A549 (cell line): Measurements from ENCODE around the gene STARD13. TPM values are rescaled to one million over a fixed set of nuclear protein-coding genes. Genes with fewer than 3 reads are reported as not detected.

Experiments used
- ATAC-seq, 2 experiments: fragments of 200-7000 bp in 1 of 2; fragments of >200 bp in 1 of 2; cut with Nextera tagmentation in 1 of 2; cut with Tn5 transposase in 1 of 2; 3 replicates each; pipeline versions ENCODE4 v1.8.0 to v1.9.1; 2018 to 2020; ENCODE audit warnings: mild to moderate bottlenecking in 1 of 2, moderate library complexity in 1 of 2
- CTCF ChIA-PET: fragments of 300-600 bp; sonication (Branson Sonifier 250); formaldehyde crosslinking; extraction: SDS; loops from one replicate; lab custom pipeline; 2021; ENCODE audit warnings: antibody characterized with exemption, inconsistent platforms; lab: Yijun Ruan, JAX
- POLR2A ChIA-PET: fragments of 350-600 bp; formaldehyde crosslinking; extraction: SDS; loops from one replicate; lab custom pipeline; 2021; ENCODE audit warnings: antibody characterized with exemption, inconsistent platforms; lab: Yijun Ruan, JAX
- DNase-seq, 2 experiments: peaks; one replicate each; pipeline versions ENCODE4 v3.0.0 to v3.0.0-alpha.2; 2011 to 2016; ENCODE audit warnings: low read depth in 1 of 2, low spot score in 1 of 2
- FAIRE-seq: peaks from 2 replicates; lab custom pipeline; 2011; peaks lifted over from hg19 to GRCh38; lab: Jason Lieb, UNC
- H3K27ac ChIP-seq, 2 experiments: fragments of >200 bp; sonication (Bioruptor Twin); formaldehyde crosslinking; 3 replicates each; pipeline ENCODE4 v1.5.1; 2016 to 2017
- H3K4me1 ChIP-seq: fragments of >200 bp; sonication (Bioruptor Twin); formaldehyde crosslinking; 3 replicates; pipeline ENCODE4 v1.6.1; 2016
- H3K4me2 ChIP-seq: fragments of >200 bp; sonication (Bioruptor Twin); formaldehyde crosslinking; 3 replicates; pipeline ENCODE4 v1.6.1; 2016
- H3K4me3 ChIP-seq: fragments of >200 bp; sonication (Bioruptor Twin); formaldehyde crosslinking; 3 replicates; pipeline ENCODE4 v1.5.1; 2016
- H3K9me3 ChIP-seq: fragments of >200 bp; sonication (Bioruptor Twin); formaldehyde crosslinking; 3 replicates; pipeline ENCODE4 v1.6.1; 2016
- CBX2 ChIP-seq: fragments of 200-600 bp; sonication (generic); IDR thresholded peaks from 2 replicates; pipeline ENCODE4 v1.6.1; 2016; ENCODE audit warnings: low read depth, mild to moderate bottlenecking, borderline replicate concordance
- CHD4 ChIP-seq: fragments of 200-600 bp; sonication (generic); IDR thresholded peaks from 2 replicates; pipeline ENCODE4 v1.6.1; 2016; ENCODE audit warnings: antibody characterized with exemption, mild to moderate bottlenecking, borderline replicate concordance
- EP300 ChIP-seq, 2 experiments: fragments of >200 bp; sonication (Bioruptor Twin); formaldehyde crosslinking; IDR thresholded peaks; 2 replicates in 1 of 2; 3 replicates in 1 of 2; pipeline ENCODE4 v1.6.1; 2016 to 2017
- ESRRA ChIP-seq: fragments of 150-350 bp; IDR thresholded peaks from 2 replicates; pipeline ENCODE4 v1.6.1; 2014; ENCODE audit warnings: mild to moderate bottlenecking, low read length, borderline replicate concordance
- GATA3 ChIP-seq: IDR thresholded peaks from 2 replicates; pipeline ENCODE4 v1.6.1; 2012; ENCODE audit warnings: borderline replicate concordance
- HDAC2 ChIP-seq: fragments of 200-600 bp; sonication (generic); IDR thresholded peaks from 2 replicates; pipeline ENCODE4 v1.6.1; 2016
- HEYL ChIP-seq: fragments of 250-450 bp; sonication (Bioruptor Pico); IDR thresholded peaks from 2 replicates; pipeline ENCODE4 v1.8.0; 2021; ENCODE audit warnings: mild to moderate bottlenecking, moderate library complexity
- HOXA7 ChIP-seq: fragments of 250-450 bp; sonication (Bioruptor Pico); IDR thresholded peaks from 2 replicates; pipeline ENCODE4 v1.5.0; 2020; ENCODE audit warnings: mild to moderate bottlenecking, moderate library complexity
- KDM1A ChIP-seq: fragments of 200-600 bp; sonication (generic); IDR thresholded peaks from 2 replicates; pipeline ENCODE4 v1.6.1; 2016; ENCODE audit warnings: low read depth, mild to moderate bottlenecking
- MAFK ChIP-seq: fragments of 450-650 bp; IDR thresholded peaks from 2 replicates; pipeline ENCODE4 v1.6.1; 2014; ENCODE audit not compliant: partially characterized antibody
- RARB ChIP-seq: fragments of 250-450 bp; sonication (Bioruptor Pico); IDR thresholded peaks from 2 replicates; pipeline ENCODE4 v1.8.0; 2021; ENCODE audit warnings: mild to moderate bottlenecking, moderate library complexity
- RFX5 ChIP-seq: fragments of 450-650 bp; IDR thresholded peaks from 2 replicates; pipeline ENCODE4 v1.7.1; 2014; ENCODE audit warnings: antibody characterized with exemption, mild to moderate bottlenecking, moderate library complexity
- ZC3H11A ChIP-seq: fragments of 450-650 bp; IDR thresholded peaks from 2 replicates; pipeline ENCODE4 v1.6.1; 2014; ENCODE audit warnings: antibody characterized with exemption, mild to moderate bottlenecking
- ZSCAN20 ChIP-seq: fragments of 250-450 bp; sonication (Bioruptor Pico); IDR thresholded peaks from 2 replicates; pipeline ENCODE4 v1.8.0; 2022; ENCODE audit warnings: mild to moderate bottlenecking, moderate library complexity
- WGBS: methylation state at CpG from one replicate; pipeline ENCODE4 v1.1.6; 2017; ENCODE audit errors: missing lambda C conversion rate; 5-methylcytosine and 5-hydroxymethylcytosine counted together
- polyA plus RNA-seq, 4 experiments: library from polyadenylated mRNA; depleted of rRNA in 3 of 4; stranded (reverse); fragments of >200 nt; fragmentation: RNase III in 1 of 4; extraction: RNeasy Plus Mini Kit Qiagen cat#74134 plus additional on column Dnase treatment in 1 of 4; gene quantifications; 2 replicates in 3 of 4; 3 replicates in 1 of 4; pipeline ENCODE4 v1.2.3, GENCODE V29; 2011 to 2017
- TF ChIP-seq, protein P1 (sequence below): IDR thresholded peaks from 2 replicates; pipeline ENCODE4 v1.6.1; 2012
- TF ChIP-seq, protein P2 (sequence below): fragments of >200 bp; sonication (Bioruptor Twin); formaldehyde crosslinking; IDR thresholded peaks from 3 replicates; pipeline ENCODE4 v1.5.1; 2016
- TF ChIP-seq, protein P3 (sequence below): fragments of >200 bp; sonication (Bioruptor Twin); formaldehyde crosslinking; IDR thresholded peaks from 2 replicates; pipeline ENCODE4 v1.6.1; 2016
- TF ChIP-seq, protein P4 (sequence below): fragments of 200-600 bp; sonication (generic); IDR thresholded peaks from 2 replicates; pipeline ENCODE4 v1.6.1; 2016; ENCODE audit warnings: antibody characterized with exemption, mild to moderate bottlenecking, moderate library complexity
- TF ChIP-seq, protein P5 (sequence below): fragments of 250-450 bp; sonication (Bioruptor Pico); IDR thresholded peaks from 2 replicates; pipeline ENCODE4 v1.5.0; 2021; ENCODE audit warnings: mild to moderate bottlenecking, moderate library complexity, borderline replicate concordance
- TF ChIP-seq, protein P6 (sequence below): fragments of 250-450 bp; sonication (Bioruptor Pico); IDR thresholded peaks from 2 replicates; pipeline ENCODE4 v1.5.0; 2020; ENCODE audit warnings: low read depth, mild to moderate bottlenecking, moderate library complexity
- TF ChIP-seq, protein P7 (sequence below): fragments of >200 bp; sonication (Bioruptor Twin); formaldehyde crosslinking; IDR thresholded peaks from 3 replicates; pipeline ENCODE4 v1.6.1; 2016

Gene STARD13
- polyA plus RNA-seq, 2 of the 4 experiments (the other 2 are of a cell fraction) = 2.4 to 2.8 TPM

DNA sequence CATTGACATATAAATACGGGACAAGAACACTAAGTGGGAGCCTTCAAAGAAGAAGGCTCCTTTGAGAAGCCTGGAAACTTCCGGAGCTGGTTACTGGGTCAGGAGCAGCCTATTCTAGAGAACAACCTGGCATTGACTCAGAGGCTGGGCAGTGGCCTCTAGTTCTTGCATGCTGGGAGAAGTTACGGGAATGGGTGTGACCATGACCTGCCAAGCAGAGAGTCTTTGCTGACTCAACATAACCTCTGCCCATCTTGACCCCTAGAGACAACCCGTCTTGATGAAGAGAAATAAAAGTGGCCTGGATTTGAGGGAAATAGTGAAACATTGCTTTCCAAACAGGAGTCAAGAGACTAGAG lies 21.0 kb downstream of the STARD13 start:
- no peak for FAIRE-seq

DNA sequence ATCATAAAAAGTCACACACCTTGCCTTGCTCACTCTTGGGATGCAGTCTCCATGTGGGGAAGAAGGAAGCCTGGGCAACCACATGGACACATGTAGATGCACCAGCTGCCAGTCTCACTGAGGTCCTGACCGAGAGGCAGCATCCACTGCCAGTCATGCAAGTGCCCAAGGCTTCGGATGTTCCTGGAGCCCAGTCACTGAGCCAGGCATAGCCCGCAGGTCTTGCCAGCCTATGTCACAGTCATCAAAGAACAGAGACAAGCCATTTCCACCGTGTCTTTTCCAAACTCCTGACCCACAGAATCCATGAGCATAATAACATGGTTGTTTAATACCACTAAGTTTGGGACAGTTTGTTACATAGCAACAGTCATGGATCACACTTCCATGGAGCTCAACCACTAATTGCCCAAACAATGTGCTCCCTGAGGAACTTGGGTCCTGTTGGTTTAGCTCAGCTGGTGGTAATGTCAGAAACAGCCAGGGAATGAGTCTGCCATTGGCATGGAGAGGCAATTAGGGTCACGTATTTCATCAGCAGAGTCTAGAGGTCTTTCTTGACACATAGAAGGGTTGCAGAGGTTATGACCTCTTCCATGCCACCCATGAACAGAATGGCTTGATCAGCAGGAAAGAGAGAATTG lies 21.5 kb downstream of the STARD13 start:
- 77% methylated on average over 5 of the region's 5 CpGs for WGBS
- no peak for TF ChIP-seq ESRRA
- no peak for TF ChIP-seq EP300 (IDR thresholded peaks at IDR 0.05)
- TF ChIP-seq CHD4 = no peak
- TF ChIP-seq, protein P1, sequence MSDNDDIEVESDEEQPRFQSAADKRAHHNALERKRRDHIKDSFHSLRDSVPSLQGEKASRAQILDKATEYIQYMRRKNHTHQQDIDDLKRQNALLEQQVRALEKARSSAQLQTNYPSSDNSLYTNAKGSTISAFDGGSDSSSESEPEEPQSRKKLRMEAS = no peak
- TF ChIP-seq ZSCAN20 (CRISPR knock-in tag) = no peak
- no peak for TF ChIP-seq CBX2
- TF ChIP-seq, protein P2, sequence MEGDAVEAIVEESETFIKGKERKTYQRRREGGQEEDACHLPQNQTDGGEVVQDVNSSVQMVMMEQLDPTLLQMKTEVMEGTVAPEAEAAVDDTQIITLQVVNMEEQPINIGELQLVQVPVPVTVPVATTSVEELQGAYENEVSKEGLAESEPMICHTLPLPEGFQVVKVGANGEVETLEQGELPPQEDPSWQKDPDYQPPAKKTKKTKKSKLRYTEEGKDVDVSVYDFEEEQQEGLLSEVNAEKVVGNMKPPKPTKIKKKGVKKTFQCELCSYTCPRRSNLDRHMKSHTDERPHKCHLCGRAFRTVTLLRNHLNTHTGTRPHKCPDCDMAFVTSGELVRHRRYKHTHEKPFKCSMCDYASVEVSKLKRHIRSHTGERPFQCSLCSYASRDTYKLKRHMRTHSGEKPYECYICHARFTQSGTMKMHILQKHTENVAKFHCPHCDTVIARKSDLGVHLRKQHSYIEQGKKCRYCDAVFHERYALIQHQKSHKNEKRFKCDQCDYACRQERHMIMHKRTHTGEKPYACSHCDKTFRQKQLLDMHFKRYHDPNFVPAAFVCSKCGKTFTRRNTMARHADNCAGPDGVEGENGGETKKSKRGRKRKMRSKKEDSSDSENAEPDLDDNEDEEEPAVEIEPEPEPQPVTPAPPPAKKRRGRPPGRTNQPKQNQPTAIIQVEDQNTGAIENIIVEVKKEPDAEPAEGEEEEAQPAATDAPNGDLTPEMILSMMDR = no peak
- TF ChIP-seq HEYL (CRISPR knock-in tag) = no peak
- TF ChIP-seq, protein P3, sequence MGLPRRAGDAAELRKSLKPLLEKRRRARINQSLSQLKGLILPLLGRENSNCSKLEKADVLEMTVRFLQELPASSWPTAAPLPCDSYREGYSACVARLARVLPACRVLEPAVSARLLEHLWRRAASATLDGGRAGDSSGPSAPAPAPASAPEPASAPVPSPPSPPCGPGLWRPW = no peak
- no peak for TF ChIP-seq RARB (CRISPR knock-in tag)
- TF ChIP-seq HOXA7 = no peak
- no peak for TF ChIP-seq ZC3H11A
- no peak for TF ChIP-seq KDM1A
- Histone ChIP-seq H3K4me3 (no peak overlapping the region), H3K9me3 (no peaks in the 10 kb centered on the region), H3K27ac (peak overlapping the region in 1 of 2 experiments; percentile 39; a peak in 2 of 6 replicates), H3K4me2 (0 out of 3 replicates have a peak overlapping the region, but pooled peaks have one; percentile 6), H3K4me1 (peaks cover 53% of the 10 kb centered on the region)
- ATAC-seq (no peak), DNase-seq (no peak), FAIRE-seq (no peak)
- ChIA-PET CTCF (interaction anchor here (0.6 to 3.0 kb wide), 3 partner anchors 9 to 1879 kb away, joined by 3 to 12 read pairs (median 3); no protein-coding TSS in a partner anchor), POLR2A (no interaction called here)

More for the DNA sequence above, 21.0 kb downstream of the STARD13 start:
- H3K4me3 ChIP-seq = no peak overlapping the region
- TF ChIP-seq MAFK = peak; percentile 64
- TF ChIP-seq, protein P4, sequence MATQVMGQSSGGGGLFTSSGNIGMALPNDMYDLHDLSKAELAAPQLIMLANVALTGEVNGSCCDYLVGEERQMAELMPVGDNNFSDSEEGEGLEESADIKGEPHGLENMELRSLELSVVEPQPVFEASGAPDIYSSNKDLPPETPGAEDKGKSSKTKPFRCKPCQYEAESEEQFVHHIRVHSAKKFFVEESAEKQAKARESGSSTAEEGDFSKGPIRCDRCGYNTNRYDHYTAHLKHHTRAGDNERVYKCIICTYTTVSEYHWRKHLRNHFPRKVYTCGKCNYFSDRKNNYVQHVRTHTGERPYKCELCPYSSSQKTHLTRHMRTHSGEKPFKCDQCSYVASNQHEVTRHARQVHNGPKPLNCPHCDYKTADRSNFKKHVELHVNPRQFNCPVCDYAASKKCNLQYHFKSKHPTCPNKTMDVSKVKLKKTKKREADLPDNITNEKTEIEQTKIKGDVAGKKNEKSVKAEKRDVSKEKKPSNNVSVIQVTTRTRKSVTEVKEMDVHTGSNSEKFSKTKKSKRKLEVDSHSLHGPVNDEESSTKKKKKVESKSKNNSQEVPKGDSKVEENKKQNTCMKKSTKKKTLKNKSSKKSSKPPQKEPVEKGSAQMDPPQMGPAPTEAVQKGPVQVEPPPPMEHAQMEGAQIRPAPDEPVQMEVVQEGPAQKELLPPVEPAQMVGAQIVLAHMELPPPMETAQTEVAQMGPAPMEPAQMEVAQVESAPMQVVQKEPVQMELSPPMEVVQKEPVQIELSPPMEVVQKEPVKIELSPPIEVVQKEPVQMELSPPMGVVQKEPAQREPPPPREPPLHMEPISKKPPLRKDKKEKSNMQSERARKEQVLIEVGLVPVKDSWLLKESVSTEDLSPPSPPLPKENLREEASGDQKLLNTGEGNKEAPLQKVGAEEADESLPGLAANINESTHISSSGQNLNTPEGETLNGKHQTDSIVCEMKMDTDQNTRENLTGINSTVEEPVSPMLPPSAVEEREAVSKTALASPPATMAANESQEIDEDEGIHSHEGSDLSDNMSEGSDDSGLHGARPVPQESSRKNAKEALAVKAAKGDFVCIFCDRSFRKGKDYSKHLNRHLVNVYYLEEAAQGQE = no peak
- ChIA-PET CTCF (interaction anchor here (0.6 kb wide), 1 partner anchor 1879 kb away, joined by 3 read pairs; no protein-coding TSS in a partner anchor), POLR2A (no interaction called here)
- peaks cover 49% of the 10 kb centered on the region for H3K4me1 ChIP-seq
- peak overlapping the region; percentile 9 to 39; a peak in 2 of 6 replicates for H3K27ac ChIP-seq
- DNase-seq = no peak
- ATAC-seq = no peak
- whole genome bisulfite sequencing = 74% methylated on average over 4 of the region's 4 CpGs
- no peaks in the 10 kb centered on the region for H3K9me3 ChIP-seq
- 0 out of 3 replicates have a peak overlapping the region, but pooled peaks have one; percentile 6 for H3K4me2 ChIP-seq

DNA sequence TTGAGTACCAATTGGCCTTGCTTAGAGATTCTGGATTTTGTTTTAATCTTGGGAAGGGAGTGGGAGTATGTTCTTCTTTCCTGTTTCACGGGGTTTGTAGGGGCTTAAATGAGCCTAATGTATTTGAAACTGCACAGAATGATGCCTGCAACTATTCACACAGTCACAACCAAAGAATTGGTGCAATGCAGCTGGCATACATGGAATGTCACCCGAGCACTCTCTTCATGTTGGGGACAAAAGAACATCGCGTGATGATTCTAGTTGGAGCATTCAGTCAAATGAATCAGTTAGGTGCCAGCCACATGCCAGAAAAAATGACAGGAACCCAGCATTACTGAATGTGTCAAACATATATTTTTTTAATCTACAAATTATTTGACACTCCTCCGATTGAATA lies 22.1 kb downstream of the STARD13 start:
- ChIA-PET CTCF (interaction anchor here (1.2 to 3.0 kb wide), 2 partner anchors 10 to 35 kb away, joined by 3 to 12 read pairs; no protein-coding TSS in a partner anchor), POLR2A (no interaction called here)
- WGBS = 86% methylated on average over 5 of the region's 5 CpGs

More for the DNA sequence above, 22.1 kb downstream of the STARD13 start:
- H3K4me1 ChIP-seq = peaks cover 55% of the 10 kb centered on the region
- peak overlapping the region; percentile 50 to 75; a peak in 4 of 6 replicates for H3K27ac ChIP-seq
- no peak for TF ChIP-seq RFX5
- no peak for TF ChIP-seq CHD4
- TF ChIP-seq, protein P5, sequence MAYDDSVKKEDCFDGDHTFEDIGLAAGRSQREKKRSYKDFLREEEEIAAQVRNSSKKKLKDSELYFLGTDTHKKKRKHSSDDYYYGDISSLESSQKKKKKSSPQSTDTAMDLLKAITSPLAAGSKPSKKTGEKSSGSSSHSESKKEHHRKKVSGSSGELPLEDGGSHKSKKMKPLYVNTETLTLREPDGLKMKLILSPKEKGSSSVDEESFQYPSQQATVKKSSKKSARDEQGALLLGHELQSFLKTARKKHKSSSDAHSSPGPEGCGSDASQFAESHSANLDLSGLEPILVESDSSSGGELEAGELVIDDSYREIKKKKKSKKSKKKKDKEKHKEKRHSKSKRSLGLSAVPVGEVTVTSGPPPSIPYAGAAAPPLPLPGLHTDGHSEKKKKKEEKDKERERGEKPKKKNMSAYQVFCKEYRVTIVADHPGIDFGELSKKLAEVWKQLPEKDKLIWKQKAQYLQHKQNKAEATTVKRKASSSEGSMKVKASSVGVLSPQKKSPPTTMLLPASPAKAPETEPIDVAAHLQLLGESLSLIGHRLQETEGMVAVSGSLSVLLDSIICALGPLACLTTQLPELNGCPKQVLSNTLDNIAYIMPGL = no peak
- TF ChIP-seq, protein P6, sequence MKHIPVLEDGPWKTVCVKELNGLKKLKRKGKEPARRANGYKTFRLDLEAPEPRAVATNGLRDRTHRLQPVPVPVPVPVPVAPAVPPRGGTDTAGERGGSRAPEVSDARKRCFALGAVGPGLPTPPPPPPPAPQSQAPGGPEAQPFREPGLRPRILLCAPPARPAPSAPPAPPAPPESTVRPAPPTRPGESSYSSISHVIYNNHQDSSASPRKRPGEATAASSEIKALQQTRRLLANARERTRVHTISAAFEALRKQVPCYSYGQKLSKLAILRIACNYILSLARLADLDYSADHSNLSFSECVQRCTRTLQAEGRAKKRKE (CRISPR knock-in tag) = no peak
- no peak for TF ChIP-seq ESRRA
- TF ChIP-seq, protein P7, sequence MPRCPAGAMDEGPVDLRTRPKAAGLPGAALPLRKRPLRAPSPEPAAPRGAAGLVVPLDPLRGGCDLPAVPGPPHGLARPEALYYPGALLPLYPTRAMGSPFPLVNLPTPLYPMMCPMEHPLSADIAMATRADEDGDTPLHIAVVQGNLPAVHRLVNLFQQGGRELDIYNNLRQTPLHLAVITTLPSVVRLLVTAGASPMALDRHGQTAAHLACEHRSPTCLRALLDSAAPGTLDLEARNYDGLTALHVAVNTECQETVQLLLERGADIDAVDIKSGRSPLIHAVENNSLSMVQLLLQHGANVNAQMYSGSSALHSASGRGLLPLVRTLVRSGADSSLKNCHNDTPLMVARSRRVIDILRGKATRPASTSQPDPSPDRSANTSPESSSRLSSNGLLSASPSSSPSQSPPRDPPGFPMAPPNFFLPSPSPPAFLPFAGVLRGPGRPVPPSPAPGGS = no peak
- TF ChIP-seq MAFK = no peak
- TF ChIP-seq HDAC2 = no peak
- TF ChIP-seq GATA3 = no peak
- peak overlapping the region; percentile 63; the same call in 1 of the 3 replicates for H3K4me2 ChIP-seq
- DNase-seq = no peak
- no peak for ATAC-seq
- no peak for FAIRE-seq
- H3K4me3 ChIP-seq = no peak overlapping the region
- H3K9me3 ChIP-seq = no peaks in the 10 kb centered on the region
